GM19438 (cell line): ENCODE measurements around the gene KCND2.

Experiments used
- ATAC-seq: cut with Tn5 transposase; IDR thresholded peaks from one replicate; pipeline ENCODE4 v1.9.1; 2021; ENCODE audit warnings: low read depth; ENCODE audit not compliant: unreplicated experiment

KCND2 gene

GRCh38 chr7:120792091-120792860 lies 519.3 kb downstream of the KCND2 start:
- ATAC-seq, result peak; percentile 98

- ATAC-seq, result no peak
These were observed 519.8 kb downstream of the KCND2 start for GRCh38 chr7:120792861-120793130.

- ATAC-seq, result no peak
These were observed 520.4 kb downstream of the KCND2 start for GRCh38 chr7:120793213-120793936.

- no peak for ATAC-seq
These were observed 521.2 kb downstream of the KCND2 start for GRCh38 chr7:120794106-120794729.

DNA sequence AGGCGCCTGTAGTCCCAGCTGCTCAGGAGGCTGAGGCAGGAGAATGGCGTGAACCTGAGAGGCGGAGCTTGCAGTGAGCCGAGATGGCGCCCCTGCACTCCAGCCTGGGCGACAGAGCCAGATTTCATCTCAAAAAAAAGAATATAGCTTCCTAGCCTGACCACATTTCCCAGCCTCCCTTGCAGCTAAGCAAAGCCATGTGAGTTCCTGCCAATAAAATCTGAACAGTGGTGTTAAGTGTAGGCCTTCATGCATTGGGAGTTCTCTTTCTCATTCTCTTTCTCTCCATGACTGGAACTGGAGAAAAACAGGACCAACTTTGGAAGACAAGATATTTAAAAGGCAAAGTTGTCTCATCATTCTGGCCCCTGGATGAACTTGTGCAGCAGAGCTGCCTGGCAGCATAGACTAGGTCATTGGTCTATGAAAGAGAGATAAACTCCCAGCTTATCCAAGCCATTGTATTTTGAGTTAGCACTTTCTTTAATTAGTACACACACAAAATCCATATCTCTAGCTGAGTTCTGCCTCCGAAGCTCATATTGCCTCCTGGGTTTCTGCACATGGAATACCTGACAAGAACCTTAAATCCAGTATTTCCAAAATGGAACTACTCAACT lies 524.2 kb downstream of the KCND2 start:
- no peak for ATAC-seq

GRCh38 chr7:120799147-120799546 lies 526.2 kb downstream of the KCND2 start:
- no peak for ATAC-seq
